Measurements from ENCODE around the gene OCA2.

OCA2 gene

DNA sequence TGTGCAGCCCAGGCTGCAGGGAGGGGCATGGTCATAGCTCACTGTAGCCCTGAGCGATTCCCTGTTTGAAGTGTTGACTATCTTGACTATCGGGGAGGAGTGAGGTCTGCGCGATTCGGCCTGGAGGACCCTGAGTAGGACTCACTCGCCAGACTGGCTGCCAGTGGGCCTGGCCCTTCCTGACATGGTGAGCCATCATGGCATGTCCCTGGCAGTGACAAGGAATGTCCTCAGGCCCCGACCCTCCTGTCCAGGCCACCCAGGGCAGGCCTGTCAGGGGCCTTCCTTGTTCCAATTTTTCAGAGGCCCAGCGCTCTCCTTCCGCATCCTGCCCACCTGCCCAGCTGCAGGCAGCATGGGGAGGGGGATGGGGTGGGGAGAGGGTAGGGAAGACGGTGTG lies 5.2 kb upstream of the OCA2 start:
- DNase-seq (ENCODE audit: low read depth): no peak

- DNase-seq (ENCODE audit: low read depth): no peak
These were observed 4.7 kb upstream of the OCA2 start for GRCh38 chr15:28103831-28104230.

DNA sequence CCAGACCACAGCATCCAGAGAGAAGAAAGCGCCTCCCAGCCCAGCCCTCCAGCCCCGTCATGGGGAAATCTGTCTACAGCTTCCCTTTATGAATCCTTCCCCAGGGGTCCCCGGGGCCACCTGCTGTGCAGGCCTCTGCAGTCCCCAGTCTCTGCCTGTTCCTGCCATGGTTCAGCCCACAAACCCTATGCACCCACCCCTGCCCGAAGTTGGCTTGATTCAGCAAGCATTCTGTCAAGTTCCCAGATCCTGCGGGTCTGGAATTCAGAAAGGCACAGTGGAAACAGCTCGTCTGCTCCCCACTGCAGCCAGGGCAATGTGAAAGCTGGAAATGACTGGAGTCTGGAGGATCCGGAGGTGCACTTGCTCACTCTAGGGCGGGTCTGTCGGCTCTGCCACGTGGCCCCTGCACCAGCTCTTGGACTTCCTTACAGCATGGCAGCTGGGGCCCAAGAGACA lies 2.9 kb upstream of the OCA2 start:
- DNase-seq (ENCODE audit: low read depth): no peak

DNA sequence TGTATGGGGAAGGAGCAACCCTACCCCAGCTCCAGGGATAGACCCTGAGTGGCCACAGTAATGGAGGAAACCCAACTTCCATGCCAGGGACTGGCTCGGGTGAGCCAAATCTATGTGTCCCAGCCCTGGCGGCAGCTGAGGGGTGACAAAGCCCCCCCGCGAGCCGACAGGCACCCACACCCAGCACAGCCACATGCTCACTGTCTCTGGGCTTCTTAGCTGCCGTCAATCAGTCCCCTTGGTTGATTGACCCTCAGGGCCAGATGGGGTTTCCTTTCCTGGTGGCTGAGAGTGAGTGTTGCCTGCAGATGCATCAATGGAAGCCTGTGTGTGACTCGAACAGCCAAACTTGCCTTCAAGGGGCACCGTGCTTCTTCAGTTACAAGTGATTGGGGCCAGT lies 2.1 kb upstream of the OCA2 start:
- no peak for DNase-seq (ENCODE audit: low read depth)

DNA sequence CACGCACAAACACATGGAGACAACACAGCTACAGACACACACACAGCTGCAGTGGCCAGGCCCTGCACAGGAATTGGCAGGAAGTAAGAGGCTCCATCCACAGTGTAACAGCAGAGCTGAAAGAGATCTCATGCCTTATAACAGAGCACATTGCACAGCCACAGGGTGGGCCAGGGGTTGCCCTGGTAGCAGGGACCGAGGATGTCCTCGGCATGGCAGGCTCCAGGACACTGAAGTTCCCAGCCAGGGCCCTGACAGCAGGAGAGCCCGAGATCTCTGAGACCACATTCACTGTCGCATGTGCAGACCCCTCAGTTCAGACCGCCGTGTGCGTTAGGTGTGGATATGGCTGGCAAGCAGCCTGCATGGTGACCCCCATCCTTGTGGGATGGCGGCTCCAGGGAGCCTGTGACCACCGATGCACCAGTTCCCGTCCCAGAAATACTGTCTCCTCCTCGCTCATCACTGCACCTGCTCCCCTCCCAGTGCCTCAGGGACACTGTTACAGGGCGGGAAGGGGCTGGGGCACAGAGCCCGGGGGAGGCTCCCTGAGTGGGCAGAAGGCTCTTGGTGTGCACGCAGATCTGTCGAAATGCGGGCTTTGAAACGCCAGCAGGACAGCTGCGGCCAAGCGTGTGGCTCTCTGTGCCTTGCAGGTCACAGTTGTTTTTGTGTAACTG lies 1.5 kb upstream of the OCA2 start:
- no peak for DNase-seq (ENCODE audit: low read depth)

DNA sequence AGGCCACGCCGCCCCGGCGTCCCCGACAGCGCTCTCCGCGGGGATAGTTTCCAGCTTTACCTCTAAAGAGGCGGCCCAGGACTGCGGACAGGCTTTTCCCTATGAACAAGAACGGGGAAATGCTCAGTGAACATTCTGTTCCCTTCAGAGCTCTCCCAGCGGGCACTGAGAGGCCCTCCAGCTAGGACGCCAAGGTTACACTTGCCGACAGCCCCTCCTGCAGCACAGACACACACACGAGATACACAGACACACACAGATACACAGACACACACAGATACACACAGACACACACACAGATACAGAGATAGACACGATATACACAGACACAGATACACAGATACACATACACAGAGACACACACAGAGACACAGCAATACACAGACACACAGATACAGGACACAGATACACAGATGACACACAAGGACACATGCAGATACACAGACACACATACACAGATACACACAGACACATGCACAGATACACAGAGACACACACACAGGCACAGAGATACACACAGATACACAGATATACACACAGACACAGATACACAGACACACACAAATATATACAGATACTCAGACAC lies 533 bp upstream of the OCA2 start:
- DNase-seq (ENCODE audit: low read depth): no peak

DNA sequence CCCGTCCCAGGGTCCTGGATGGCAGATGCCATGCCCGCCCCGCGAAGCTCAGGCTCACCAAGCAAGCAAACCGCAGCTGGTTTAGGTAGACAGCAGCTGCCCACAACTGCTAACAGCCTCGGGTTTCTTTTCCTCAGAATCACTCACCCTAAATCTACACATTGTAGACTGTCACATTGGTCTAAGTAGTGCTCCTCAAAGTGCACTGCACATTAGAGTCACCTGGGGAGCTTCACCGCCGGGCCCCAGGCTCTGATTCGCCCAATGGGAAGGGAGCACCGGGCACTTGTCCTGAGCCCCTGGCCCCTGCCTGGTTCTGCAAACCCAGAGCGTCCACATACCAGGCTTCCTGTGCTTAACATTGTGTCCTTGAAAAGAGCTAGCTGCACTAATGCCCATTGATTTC lies 752 bp downstream of the OCA2 start:
- no peak for DNase-seq (ENCODE audit: low read depth)

GRCh38 chr15:28097656-28098359 lies 1.3 kb downstream of the OCA2 start:
- no peak for DNase-seq (ENCODE audit: low read depth)

DNA sequence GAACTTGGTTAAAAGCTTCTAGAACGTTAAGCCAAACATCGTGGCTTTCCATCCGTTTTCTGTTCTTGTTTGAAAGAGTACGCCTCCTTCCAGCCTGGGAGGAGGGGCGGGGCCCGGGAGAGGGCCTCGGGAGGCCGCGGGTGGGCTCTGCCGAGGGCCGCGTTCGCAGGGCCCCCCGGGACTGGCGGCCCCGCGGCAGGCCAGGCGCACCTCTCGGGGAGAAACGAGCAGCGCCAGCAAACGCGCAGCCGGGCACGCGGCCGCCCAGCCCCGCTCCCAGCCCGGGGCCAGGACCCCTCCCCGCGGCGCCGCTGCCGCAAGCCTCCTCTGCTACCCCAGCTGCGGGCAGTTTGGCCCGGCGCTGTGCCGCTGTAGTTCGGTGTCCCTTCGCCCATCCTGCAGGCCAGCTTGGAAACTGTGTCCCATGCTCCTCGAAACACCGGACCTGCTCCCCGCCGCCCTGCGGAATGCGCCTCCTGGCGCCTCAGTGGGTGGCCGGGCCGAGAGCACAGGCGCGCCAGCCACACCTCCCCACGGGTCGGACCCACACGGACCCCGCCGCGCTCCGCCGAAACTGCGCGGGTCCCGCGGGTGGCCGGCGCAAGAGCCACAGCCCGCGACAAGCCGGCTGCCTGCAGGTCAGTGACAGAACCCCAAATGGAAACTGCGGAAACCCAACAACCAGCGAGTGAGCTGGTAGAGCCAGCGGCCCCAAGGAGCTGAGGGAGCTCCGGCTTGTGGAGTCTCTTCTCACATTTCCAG lies 2.3 kb downstream of the OCA2 start:
- no peak for DNase-seq (ENCODE audit: low read depth)

DNA sequence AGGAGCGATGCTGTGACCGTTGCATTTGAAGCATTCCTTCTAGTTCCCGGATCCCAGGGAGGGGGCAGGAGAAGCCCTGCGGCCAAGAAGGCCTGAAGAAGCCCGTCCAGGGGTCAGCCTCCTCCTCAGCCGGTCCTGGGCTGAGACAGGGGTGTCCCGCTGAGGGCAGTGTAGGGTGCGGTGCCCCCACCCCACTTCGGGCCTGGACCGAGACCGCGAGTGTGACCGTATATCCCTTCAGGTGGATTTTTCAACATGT lies 2.8 kb downstream of the OCA2 start:
- DNase-seq (ENCODE audit: low read depth): no peak

- no peak for DNase-seq (ENCODE audit: low read depth)
These were observed 4.2 kb downstream of the OCA2 start for GRCh38 chr15:28094732-28095521.

DNA sequence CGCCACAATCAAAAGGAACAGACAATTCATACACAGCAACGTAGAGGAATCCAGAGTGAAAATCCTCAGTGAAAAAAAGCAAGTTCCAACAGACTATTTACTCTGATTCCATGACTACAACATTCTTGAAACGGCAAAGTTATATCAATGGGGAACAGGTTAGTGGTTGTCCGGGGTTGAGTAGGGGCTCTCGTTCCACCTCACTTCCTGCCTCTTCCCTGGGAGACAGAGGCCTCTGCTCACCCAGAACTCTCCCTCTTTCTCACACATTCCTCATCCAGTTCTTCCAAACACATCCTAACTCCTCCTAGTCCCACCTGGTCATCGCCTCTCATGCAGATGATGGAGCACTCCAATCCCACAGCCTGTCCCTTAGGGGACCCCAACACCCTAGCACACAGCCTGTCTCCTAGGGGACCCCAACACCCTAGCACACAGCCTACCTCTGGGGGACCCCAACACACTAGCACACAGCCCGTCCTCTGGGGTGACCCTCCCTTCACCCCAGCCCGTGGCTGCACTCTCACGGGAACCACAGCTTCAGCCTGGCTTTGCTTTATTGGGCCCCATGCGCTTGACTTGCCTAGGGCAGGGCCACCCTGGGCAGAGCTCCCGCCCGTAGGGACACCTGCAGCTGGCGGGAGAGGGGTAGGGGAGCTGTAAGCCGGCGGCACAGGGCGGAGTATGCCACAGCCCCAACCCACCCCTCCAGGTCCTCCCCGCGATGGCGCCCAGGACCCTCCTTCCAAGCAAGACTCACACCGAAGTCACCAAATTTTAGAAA lies 5.2 kb downstream of the OCA2 start:
- no peak for DNase-seq (ENCODE audit: low read depth)

DNA sequence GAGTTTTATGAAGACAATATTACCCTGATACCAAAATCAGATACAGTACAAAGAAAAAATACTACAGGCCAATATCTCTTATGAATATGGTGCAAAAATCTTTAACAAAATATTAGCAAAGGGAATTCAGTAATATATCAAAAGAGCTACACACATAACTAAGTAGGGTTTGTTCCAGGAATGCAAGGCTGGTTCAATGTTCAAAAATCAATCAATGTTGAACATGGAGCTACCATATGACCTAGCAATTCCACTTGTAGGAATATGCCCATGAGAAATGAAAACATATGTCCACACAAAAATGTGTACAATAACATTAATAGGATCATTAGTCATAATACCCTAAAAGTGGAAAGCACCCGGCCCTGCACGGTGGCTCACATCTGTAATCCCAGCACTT lies 7.8 kb downstream of the OCA2 start:
- no peak for DNase-seq (ENCODE audit: low read depth)

GRCh38 chr15:28086175-28086703 lies 12.9 kb downstream of the OCA2 start:
- DNase-seq (ENCODE audit: low read depth): no peak

GRCh38 chr15:28085489-28086174 lies 13.5 kb downstream of the OCA2 start:
- no peak for DNase-seq (ENCODE audit: low read depth)

GRCh38 chr15:28084547-28084946 lies 14.6 kb downstream of the OCA2 start:
- DNase-seq (ENCODE audit: low read depth): no peak

DNA sequence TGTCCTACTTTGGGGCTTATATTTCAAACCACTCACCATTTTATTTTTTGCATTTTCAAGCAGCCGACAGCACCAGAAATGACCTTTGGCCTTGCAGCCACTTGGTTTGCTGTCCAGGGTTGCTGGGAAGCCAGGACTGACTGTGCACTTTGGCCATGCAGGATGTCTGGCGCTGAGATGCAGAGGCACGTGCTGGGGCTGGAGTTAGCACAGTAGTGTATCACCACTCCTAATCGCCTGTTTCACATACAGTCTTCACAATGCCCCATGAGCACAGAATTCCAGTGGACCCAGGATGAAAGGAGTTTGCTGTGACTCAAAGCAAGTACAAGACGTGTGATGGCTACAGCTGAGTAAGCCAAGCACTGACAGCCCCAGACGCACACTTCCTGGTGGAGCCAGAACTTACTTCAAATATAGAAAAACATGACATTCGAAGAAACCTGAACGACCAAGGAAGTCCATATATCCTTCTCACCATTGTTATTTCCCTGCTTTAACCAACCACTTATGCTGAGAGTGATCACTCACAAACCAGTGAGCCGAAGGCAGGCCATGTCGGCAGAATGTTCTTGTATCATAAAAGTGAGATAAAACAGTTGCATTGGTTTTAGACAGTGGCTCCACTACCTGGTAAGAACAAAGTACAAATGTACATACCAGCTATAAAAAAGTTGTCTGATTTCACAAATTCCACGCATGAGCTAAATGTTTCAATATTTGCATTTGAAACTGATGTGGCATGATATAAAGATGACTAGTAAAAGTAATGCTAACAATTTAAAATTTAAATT lies 16.0 kb downstream of the OCA2 start:
- no peak for DNase-seq (ENCODE audit: low read depth)

- DNase-seq (ENCODE audit: low read depth): no peak
These were observed 17.5 kb downstream of the OCA2 start for GRCh38 chr15:28081594-28081993.

GRCh38 chr15:28080386-28080785 lies 18.7 kb downstream of the OCA2 start:
- no peak for DNase-seq (ENCODE audit: low read depth)

Data from non-pigmented ciliary epithelial cell (primary cell).